GM21360 (cell line): ENCODE data around the gene CCDC197.

Experiments used
- ATAC-seq: cut with Tn5 transposase; IDR thresholded peaks from one replicate; pipeline ENCODE4 v1.9.1; 2021; ENCODE audit warnings: mild to moderate bottlenecking, moderate library complexity; ENCODE audit not compliant: unreplicated experiment

Gene CCDC197

GRCh38 chr14:94052662-94053061 is 55.6 kb downstream of the CCDC197 start:
- no peak for ATAC-seq

- ATAC-seq, result no peak
These were observed 57.3 kb downstream of the CCDC197 start for GRCh38 chr14:94054401-94054800.

- ATAC-seq, result no peak
These were observed 57.8 kb downstream of the CCDC197 start for GRCh38 chr14:94054936-94055335.

- peak; percentile 58 for ATAC-seq
These were observed 59.6 kb downstream of the CCDC197 start for GRCh38 chr14:94056579-94057308.

- no peak for ATAC-seq
These were observed 61.1 kb downstream of the CCDC197 start for GRCh38 chr14:94058128-94058673.
